Adipose tissue (tissue), 3 donors: ENCODE data around the gene ULK4. TPM values are rescaled to one million over a fixed set of nuclear protein-coding genes. Genes with fewer than 3 reads are reported as not detected.

ENCODE experiments used
- H3K27ac ChIP-seq: one replicate; pipeline ENCODE4 v1.5.1; 2013; ENCODE audit warnings: low read depth, low read length
- WGBS, 3 donors: extraction: QIAGEN DNeasy Blood & Tissue Kit; methylation state at CpG; one replicate each; pipeline ENCODE4 v1.1.7; 2013; 5-methylcytosine and 5-hydroxymethylcytosine counted together
- polyA plus RNA-seq, 3 donors: library from polyadenylated mRNA; stranded (reverse); fragments of 200-250 nt; gene quantifications; one replicate each; pipeline ENCODE4 v1.2.3, GENCODE V29; 2013
- donor health status: healthy with polysubstance abuse.
- donor health status: Bipolar disorder and iron deficiency.
- donor health status: healthy.

Gene ULK4
- polyA plus RNA-seq, 3 donors, result 0.45 to 1.9 (median 1.8) TPM

- WGBS, 3 donors, result 45 to 64% (median 62%) methylated on average over 2 of the region's 2 CpGs
- no peak overlapping the region for H3K27ac ChIP-seq
Observed at GRCh38 chr3:41222012-41222411, 739.9 kb downstream of the ULK4 start.

DNA sequence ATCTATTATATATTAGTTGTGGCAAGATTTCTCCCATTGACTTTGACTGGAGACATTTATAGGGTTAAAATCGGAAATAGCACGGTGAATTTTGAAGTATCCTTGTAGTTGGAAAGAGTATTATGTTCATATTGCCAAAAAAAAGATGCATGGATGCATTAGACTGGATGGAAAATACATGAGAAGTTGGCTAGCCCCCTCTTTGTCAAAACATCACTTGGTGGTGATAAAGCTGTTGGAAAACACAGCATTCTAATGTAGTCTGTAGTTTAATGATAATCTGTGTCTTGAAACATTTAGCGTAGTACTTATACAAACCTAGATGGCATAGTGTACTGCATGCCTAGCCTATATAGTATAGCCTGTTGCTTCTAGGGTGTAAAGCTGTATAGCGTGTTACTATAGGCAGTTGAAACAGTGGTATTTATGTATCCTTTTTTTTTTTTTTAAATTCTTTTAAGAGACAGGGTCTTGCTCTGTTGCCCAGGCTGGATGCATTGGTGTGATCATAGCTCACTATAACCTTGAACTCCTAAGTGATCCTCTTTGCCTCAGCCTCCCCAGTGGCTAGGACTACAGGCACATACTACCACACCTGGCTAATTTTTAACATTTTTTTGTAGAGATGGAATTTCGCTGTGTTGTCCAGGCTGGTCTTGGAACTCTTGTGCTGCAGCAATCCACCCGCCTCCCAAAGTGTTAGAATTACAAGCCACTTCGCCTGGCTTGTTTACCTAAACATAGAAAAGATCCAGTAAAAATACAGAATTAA is 740.8 kb downstream of the ULK4 start:
- no peak overlapping the region for H3K27ac ChIP-seq
- 77 to 82% (median 78%) methylated on average over 7 of the region's 7 CpGs for WGBS, 3 donors

DNA sequence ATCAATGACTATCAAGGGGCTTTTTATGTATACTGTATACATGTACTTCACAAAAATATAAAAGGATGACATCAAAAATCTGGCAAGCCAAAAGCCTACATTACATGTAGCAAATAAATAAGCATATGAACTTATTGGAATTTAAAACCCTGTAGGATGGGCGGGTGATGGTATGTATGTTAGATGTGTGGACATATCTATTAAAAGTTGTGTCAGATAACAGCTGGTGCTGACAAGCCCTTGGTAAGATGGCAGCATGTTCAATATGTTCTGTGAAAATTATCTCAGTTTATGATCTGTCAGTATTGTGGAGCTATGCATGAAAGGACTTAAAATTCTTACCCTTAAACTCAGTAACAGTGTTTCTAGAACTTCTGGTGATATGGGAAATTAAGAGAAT is 742.5 kb downstream of the ULK4 start:
- no peak overlapping the region for H3K27ac ChIP-seq
- WGBS, 3 donors, result 90 to 98% (median 97%) methylated on average over 1 of the region's 1 CpG

DNA sequence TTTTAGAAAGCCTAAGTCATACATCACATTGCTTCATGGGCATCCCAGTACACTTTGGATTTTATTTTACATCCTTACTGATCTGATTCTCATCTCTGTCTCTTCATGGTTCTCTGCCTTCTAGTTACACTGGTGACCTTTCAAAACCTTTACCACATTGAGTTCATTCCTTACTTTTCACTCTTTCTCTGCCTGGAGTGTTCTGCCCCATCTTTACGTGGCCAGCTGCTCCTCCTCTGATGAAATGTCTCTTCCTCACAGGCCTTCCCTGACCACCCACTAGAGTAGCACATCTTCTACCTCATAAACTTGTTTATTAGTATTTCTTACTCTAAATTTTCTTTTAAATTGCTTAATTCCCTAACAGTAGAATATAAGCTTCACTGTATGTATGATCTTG is 744.9 kb downstream of the ULK4 start:
- 33 to 86% (median 43%) methylated on average over 1 of the region's 1 CpG for WGBS, 3 donors
- H3K27ac ChIP-seq, result no peak overlapping the region

- no peak overlapping the region for H3K27ac ChIP-seq
- WGBS, 3 donors, result 78 to 82% (median 78%) methylated on average over 2 of the region's 2 CpGs
Observed at GRCh38 chr3:41216422-41216821, 745.5 kb downstream of the ULK4 start.

DNA sequence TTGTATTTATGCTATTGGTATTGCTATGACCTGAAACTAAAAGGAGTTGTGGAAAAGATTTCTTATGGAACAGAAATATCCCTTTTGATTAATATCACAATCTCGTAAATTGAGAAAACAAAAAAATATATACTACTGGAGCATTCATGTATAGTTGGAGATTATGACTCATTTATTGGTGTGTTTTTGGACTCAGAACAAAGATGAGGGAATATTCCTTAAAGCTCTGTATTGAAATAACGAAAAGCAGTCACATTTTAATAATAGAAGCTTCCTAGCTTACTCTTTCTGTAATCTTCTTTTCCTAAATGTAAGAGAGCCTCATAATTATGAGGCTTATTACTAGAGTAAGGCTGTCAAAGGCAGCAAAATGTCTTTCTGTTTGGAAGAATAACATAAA is 748.3 kb downstream of the ULK4 start:
- whole genome bisulfite sequencing, 3 donors, result 71 to 81% (median 77%) methylated on average over 2 of the region's 2 CpGs
- H3K27ac ChIP-seq, result no peak overlapping the region

- H3K27ac ChIP-seq, result no peak overlapping the region
- 90 to 99% (median 94%) methylated on average over 2 of the region's 2 CpGs for WGBS, 3 donors
Observed at GRCh38 chr3:41212088-41212487, 749.8 kb downstream of the ULK4 start.

DNA sequence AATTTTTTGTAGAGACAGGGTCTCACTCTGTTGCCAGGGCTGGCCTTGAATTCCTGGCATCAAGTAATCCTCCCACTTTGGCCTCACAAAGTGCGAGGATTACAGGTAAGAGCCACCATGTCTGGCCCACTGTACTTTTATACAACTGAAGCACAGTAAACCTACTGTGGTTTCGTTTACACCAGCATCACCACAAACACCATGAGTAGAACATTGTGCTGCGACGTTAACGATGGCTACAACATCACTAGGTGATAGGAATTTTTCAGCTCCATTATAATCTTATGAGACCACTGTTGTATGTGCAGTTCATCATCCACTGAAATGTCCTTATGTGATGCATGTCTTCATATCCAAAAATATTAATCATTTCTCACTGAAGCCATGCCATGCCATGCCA is 750.9 kb downstream of the ULK4 start:
- H3K27ac ChIP-seq, result no peak overlapping the region
- 88 to 94% (median 93%) methylated on average over 5 of the region's 5 CpGs for WGBS, 3 donors

- 92 to 95% (median 93%) methylated on average over 5 of the region's 5 CpGs for WGBS, 3 donors
- H3K27ac ChIP-seq, result no peak overlapping the region
Observed at GRCh38 chr3:41209646-41210045, 752.3 kb downstream of the ULK4 start.

DNA sequence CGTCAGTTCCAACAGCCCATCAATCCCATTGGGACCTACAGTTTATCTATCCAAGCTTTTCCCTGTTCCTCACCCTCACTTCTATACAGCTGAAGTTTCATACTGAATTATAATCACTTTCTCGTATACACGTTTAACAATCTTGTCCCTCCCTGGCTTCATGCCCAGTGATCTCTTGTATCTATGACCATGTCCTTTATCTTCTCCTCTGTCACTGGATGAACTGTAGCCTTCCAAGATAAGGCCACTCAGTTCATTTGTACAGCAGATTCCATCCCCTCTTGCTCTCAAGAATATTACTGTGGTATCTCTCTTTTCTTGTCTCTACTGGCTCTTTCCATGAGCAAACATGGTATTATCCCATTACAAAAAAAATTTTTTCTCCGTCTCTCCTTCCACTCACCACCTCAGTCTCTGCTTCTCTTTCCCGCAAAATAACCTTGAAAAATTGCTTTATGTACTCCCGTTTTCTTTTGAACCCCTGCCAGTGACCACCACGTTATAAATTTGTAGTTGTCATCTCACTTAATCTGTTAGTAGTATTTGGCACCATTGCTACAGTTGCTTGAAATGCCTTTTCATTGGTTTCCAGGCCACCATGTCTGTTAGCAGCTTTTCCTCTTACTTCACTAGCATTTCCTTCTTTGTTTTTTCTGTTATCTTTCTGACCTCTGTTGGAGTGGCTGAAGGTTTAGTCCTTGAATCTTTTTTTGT is 753.2 kb downstream of the ULK4 start:
- no peak overlapping the region for H3K27ac ChIP-seq
- WGBS, 3 donors, result 45 to 60% (median 54%) methylated on average over 7 of the region's 7 CpGs

DNA sequence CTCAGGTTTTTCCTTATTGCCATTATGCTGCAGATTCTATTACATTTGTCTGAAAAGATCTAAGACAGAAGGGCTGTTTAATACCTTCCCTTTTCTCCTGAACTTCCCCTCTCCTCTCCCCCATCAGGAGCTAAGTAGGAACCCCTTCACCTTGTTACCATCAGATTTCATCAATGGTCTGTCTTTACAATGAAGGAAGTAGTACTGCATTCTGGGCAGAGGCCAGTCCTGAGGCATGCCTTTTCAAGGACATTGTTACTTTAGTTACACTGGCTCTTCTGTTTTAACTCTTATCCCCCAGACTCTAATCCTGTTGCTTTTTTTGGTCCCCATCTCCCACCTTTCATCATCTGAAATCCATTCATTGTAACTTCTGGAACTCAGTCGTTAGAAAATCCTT is 754.5 kb downstream of the ULK4 start:
- WGBS, 3 donors, result 17 to 54% (median 51%) methylated on average over 1 of the region's 1 CpG
- H3K27ac ChIP-seq, result no peak overlapping the region

GRCh38 chr3:41205591-41205990 is 756.3 kb downstream of the ULK4 start:
- WGBS, 3 donors, result 81 to 87% (median 83%) methylated on average over 9 of the region's 9 CpGs
- no peak overlapping the region for H3K27ac ChIP-seq

DNA sequence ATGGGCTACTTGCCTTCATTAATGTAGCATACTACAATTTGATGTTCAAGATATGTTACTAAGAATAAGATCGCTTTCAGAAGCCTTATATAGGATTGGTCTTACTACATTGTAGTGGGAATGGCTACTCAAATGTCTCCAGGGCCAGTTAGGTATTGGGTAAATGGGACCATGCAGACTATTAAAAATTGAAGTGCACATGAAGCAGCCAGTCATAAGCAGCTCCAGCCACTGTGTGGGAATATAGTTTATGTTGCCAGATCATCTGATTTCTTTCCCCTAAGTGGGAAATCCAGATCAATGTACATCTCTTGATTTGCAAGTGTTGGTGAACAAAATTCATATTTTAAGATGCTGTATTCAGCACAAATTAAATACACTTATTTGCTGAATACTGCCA is 757.5 kb downstream of the ULK4 start:
- no peak overlapping the region for H3K27ac ChIP-seq
- 84 to 86% (median 86%) methylated on average over 1 of the region's 1 CpG for WGBS, 3 donors

DNA sequence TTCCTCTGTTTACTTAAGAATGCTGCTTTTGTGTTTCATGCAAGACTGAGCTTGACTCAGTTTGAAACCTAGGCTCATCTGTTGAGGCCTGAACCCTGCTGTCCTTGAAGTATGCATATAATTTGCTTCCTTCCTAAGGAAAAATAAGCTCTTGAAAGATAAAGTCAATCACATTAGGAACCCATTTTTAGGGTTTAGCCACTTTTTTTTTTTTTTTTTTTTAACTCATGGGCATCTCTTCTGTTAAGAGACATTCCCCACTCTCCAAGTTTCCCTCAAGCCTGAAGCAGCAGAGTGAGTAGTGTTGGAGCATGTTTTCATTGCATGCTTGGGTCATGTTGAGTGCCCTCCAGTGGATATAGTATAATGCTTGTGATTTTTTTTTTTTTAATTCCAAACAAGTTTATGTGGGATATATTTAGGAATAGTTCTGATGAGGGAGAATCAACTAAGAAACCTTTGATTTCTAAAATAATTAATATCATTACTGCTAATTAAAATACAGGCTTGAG is 759.0 kb downstream of the ULK4 start:
- no peak overlapping the region for H3K27ac ChIP-seq

DNA sequence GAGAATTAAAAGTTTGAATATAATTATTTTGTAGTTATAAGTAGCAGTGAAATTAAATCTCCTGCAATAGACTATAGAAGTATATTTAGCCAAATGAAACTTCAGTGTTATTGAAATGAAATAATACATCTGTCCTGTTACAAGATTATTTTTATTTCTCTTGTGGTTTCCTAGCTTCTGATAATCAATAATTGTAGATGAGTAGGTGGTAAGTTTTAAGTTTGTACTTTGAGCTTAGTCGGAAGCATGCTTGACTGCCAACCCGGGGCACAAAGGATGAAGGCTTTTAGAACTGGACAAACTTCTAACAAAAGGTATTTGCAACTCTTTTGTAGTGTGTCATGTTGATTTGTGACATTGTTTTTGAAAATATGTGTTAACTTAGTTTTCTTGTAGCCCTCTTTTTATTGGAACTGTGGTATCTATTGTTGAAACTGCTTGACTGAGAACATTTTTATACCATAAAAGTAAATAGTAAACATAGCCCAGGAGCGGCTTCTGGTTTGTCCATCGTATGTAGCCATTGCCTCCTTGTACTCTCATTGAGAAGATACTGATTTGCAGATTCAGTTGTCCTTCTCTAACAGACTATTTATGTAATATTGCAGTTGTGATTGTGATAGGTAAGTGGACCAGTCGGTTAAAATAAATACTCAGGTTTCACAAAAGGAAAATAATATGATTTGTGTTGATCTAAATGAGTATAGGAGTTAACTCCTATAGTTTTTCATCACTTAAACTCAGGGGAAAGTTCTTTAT is 759.6 kb downstream of the ULK4 start:
- H3K27ac ChIP-seq, result no peak overlapping the region

GRCh38 chr3:41200669-41201021 is 761.3 kb downstream of the ULK4 start:
- whole genome bisulfite sequencing, 3 donors, result 0 to 1% (median 0%) methylated on average over 7 of the region's 7 CpGs
- H3K27ac ChIP-seq, result no peak overlapping the region

More for the DNA sequence above, 759.6 kb downstream of the ULK4 start:
- 21 to 55% (median 47%) methylated on average over 5 of the region's 5 CpGs for WGBS, 3 donors

GRCh38 chr3:41199866-41200668 is 761.8 kb downstream of the ULK4 start:
- 0 to 1% (median 1%) methylated on average over 30 to 40 of the region's 40 CpGs for WGBS, 3 donors
- H3K27ac ChIP-seq, result peak overlapping the region; percentile 85
